Smooth muscle cell (in vitro differentiated cells): ENCODE measurements around the gene TMSB4X. TPM values are rescaled to one million over a fixed set of nuclear protein-coding genes. Genes with fewer than 3 reads are reported as not detected.

Experiments
- DNase-seq: peaks from one replicate; lab custom pipeline; 2025; ENCODE audit not compliant: unreplicated experiment; lab: John Stamatoyannopoulos, UW
- H2AFZ ChIP-seq: fragments of 200-600 bp; sonication (generic); 2 replicates; pipeline ENCODE4 v1.6.0; 2016; ENCODE audit warnings: antibody characterized with exemption, low read depth, mild to moderate bottlenecking
- H3F3A ChIP-seq: fragments of 200-600 bp; sonication (generic); 2 replicates; pipeline ENCODE4 v1.6.0; 2017; ENCODE audit warnings: antibody characterized with exemption, low read depth
- H3K27ac ChIP-seq: fragments of 200-600 bp; sonication (generic); 2 replicates; pipeline ENCODE4 v1.5.1; 2016; ENCODE audit warnings: low read depth, mild to moderate bottlenecking
- H3K27me3 ChIP-seq: fragments of 200-600 bp; sonication (generic); 2 replicates; pipeline ENCODE4 v1.6.1; 2016; ENCODE audit warnings: low read depth, mild to moderate bottlenecking
- H3K36me3 ChIP-seq: fragments of 200-600 bp; sonication (generic); 2 replicates; pipeline ENCODE4 v1.5.1; 2016; ENCODE audit warnings: low read depth
- H3K4me1 ChIP-seq: fragments of 200-600 bp; sonication (generic); 2 replicates; pipeline ENCODE4 v1.5.1; 2016; ENCODE audit warnings: low read depth
- H3K4me2 ChIP-seq: fragments of 200-600 bp; sonication (generic); 2 replicates; pipeline ENCODE4 v1.6.0; 2016; ENCODE audit warnings: mild to moderate bottlenecking
- H3K4me3 ChIP-seq: fragments of 200-600 bp; sonication (generic); 2 replicates; pipeline ENCODE4 v1.5.1; 2016; ENCODE audit warnings: mild to moderate bottlenecking
- H3K79me2 ChIP-seq: fragments of 200-600 bp; sonication (generic); 2 replicates; pipeline ENCODE4 v1.6.0; 2016; ENCODE audit warnings: low read depth, mild to moderate bottlenecking
- H3K9ac ChIP-seq: fragments of 200-600 bp; sonication (generic); 2 replicates; pipeline ENCODE4 v1.6.0; 2016; ENCODE audit warnings: low read depth
- H3K9me3 ChIP-seq: fragments of 200-600 bp; sonication (generic); replicated peaks from 2 replicates; pipeline ENCODE4 v1.5.1; 2016; ENCODE audit warnings: low read depth
- H4K20me1 ChIP-seq: fragments of 200-600 bp; sonication (generic); 2 replicates; pipeline ENCODE4 v1.6.0; 2016; ENCODE audit warnings: low read depth
- CTCF ChIP-seq: fragments of 200-600 bp; sonication (generic); IDR thresholded peaks from 2 replicates; pipeline ENCODE4 v1.5.1; 2017; ENCODE audit warnings: borderline replicate concordance, mild to moderate bottlenecking, antibody characterized with exemption; ENCODE audit not compliant: insufficient read depth, poor library complexity, severe bottlenecking
- WGBS: methylation state at CpG from one replicate; pipeline ENCODE4 v1.1.7; 2016; ENCODE audit warnings: low lambda C conversion rate; 5-methylcytosine and 5-hydroxymethylcytosine counted together
- polyA plus RNA-seq: library from polyadenylated mRNA; unstranded; fragments of >200 nt; fragmentation: Nextera tagmentation; extraction: Ambion mirVana; gene quantifications from 2 replicates; pipeline ENCODE4 v1.2.1, GENCODE V29; 2016
- total RNA-seq: library from RNA; depleted of rRNA; stranded (reverse); fragments of >200 nt; gene quantifications from 2 replicates; pipeline ENCODE4 v1.2.3, GENCODE V29; 2014

TMSB4X gene
- total and polyA plus RNA-seq, 2 experiments from 2014 or later, result 9,721 to 12,637 TPM

GRCh38 chrX:12947545-12948235, 27.2 kb upstream of the TMSB4X start:
- Histone ChIP-seq H2AFZ (no peak overlapping the region), H3K4me1 (peaks cover 39% of the 10 kb centered on the region), H3K4me3 (no peak overlapping the region), H3K9me3 (no peaks in the 10 kb centered on the region), H3F3A (peaks cover 30% of the 10 kb centered on the region), H3K36me3 (no peaks in the 10 kb centered on the region), H3K79me2 (no peaks in the 10 kb centered on the region), H3K9ac (peak overlapping the region; percentile 86), H3K27ac (peak overlapping the region; percentile 98), H3K4me2 (peak overlapping the region; percentile 61), H3K27me3 (no peaks in the 10 kb centered on the region), H4K20me1 (no peaks in the 10 kb centered on the region)
- TF ChIP-seq CTCF, result no peak
- no peak for DNase-seq
- WGBS, result 88% methylated on average over 5 of the region's 5 CpGs

- H4K20me1 ChIP-seq, result no peaks in the 10 kb centered on the region
- H3K4me3 ChIP-seq, result no peak overlapping the region
- H3K4me2 ChIP-seq, result no peak overlapping the region
- no peaks in the 10 kb centered on the region for H3K36me3 ChIP-seq
- WGBS, result 95% methylated on average over 2 of the region's 2 CpGs
- no peak overlapping the region for H2AFZ ChIP-seq
- no peaks in the 10 kb centered on the region for H3K9me3 ChIP-seq
- no peak overlapping the region for H3K9ac ChIP-seq
- peaks cover 39% of the 10 kb centered on the region for H3K4me1 ChIP-seq
- H3K27me3 ChIP-seq, result no peaks in the 10 kb centered on the region
- no peaks in the 10 kb centered on the region for H3K79me2 ChIP-seq
- DNase-seq, result no peak
- H3K27ac ChIP-seq, result peak overlapping the region; percentile 98
- peaks cover 30% of the 10 kb centered on the region for H3F3A ChIP-seq
- no peak for TF ChIP-seq CTCF
These were observed 26.4 kb upstream of the TMSB4X start for GRCh38 chrX:12948495-12948894.

- H3K4me1 ChIP-seq, result peaks cover 39% of the 10 kb centered on the region
- no peak for DNase-seq
- H3K4me3 ChIP-seq, result no peak overlapping the region
- peak overlapping the region; percentile 98 for H3K27ac ChIP-seq
- H3K9ac ChIP-seq, result peak overlapping the region; percentile 87
- WGBS, result 27% methylated on average over 5 of the region's 5 CpGs
- peaks cover 30% of the 10 kb centered on the region for H3F3A ChIP-seq
- H3K4me2 ChIP-seq, result peak overlapping the region; percentile 65
- H3K27me3 ChIP-seq, result no peaks in the 10 kb centered on the region
- H2AFZ ChIP-seq, result no peak overlapping the region
- no peaks in the 10 kb centered on the region for H4K20me1 ChIP-seq
- no peaks in the 10 kb centered on the region for H3K79me2 ChIP-seq
- no peak for TF ChIP-seq CTCF
- H3K36me3 ChIP-seq, result no peaks in the 10 kb centered on the region
- H3K9me3 ChIP-seq, result no peaks in the 10 kb centered on the region
These were observed 25.5 kb upstream of the TMSB4X start for GRCh38 chrX:12949205-12949926.
